Measurements from ENCODE around the gene FKBP6.
"Not testable (repeated sequence)": the region's sequence is repeated elsewhere in the genome, so short reads cannot be mapped to it uniquely, and the experiment has no call there.

The FKBP6 gene

DNA sequence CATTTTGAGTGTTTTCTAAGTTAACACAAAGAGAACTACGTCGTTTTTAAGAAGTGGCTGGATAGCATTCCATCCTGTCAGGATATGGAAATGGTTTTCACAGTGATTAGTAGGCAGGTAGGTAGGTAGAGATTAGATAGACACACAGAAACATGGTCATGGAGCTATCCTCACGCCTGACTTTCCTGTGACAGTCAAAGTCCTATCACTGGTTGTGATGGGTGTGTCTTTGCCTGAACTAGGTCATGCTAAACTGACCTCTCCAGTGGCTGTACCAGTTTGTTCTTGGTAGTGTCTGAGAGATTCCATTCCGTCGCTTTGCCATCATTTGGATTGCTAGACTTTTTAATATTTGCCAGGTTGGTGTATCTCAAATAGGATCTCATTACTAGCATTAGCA lies 28.2 kb downstream of the FKBP6 start:
- DNase-seq (ENCODE audit: low read depth, low spot score), result no peak

DNA sequence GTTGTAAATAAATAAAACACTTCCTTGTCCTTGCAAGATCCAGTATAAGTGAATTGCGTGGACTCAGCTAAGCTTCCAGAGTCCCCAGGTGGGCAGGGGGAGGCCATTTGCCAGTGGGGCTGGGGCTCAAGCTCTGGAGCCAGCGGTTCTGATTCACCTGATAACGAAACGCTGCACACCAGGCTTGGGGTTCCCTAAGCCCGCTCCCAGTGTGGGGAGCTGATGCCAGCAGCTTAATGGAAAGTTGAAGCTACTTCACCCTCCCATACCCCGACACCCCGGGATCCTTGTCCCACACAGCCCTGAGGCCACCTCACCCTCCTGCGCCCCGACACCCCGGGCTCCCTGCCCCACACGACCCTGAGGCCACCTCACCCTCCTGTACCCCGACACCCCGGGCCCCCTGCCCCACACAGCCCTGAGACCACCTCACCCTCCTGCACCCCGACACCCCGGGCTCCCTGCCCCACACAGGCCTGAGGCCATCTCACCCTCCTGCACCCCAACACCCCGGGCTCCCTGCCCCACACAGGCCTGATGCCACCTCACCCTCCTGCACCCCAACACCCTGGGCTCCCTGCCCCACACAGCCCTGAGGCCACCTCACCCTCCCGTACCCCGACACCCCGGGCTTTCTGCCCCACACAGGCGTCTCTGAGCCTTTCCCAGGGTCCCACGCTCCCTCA lies 30.8 kb downstream of the FKBP6 start:
- no peak for DNase-seq (ENCODE audit: low read depth, low spot score)

DNA sequence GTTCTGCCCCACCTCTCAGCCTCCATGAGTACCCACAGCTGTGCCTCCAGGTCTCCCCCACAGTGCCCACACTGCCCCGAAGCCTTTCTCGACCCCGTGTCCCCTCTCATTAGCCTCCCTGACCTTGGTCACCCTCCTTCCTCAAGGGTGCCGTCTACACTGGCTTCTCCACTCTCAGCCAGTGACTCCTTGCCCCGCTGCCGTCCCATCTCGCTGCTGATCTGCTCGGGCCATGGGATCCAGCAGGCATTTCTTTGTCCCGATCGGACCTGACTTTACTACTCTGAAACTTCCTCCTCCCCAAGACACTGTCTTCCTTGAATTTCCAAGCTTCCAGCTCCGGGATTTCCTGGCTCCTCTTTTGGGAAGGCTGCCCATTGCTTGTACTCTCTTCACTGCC lies 31.3 kb downstream of the FKBP6 start:
- DNase-seq (ENCODE audit: low read depth, low spot score), result no peak

DNA sequence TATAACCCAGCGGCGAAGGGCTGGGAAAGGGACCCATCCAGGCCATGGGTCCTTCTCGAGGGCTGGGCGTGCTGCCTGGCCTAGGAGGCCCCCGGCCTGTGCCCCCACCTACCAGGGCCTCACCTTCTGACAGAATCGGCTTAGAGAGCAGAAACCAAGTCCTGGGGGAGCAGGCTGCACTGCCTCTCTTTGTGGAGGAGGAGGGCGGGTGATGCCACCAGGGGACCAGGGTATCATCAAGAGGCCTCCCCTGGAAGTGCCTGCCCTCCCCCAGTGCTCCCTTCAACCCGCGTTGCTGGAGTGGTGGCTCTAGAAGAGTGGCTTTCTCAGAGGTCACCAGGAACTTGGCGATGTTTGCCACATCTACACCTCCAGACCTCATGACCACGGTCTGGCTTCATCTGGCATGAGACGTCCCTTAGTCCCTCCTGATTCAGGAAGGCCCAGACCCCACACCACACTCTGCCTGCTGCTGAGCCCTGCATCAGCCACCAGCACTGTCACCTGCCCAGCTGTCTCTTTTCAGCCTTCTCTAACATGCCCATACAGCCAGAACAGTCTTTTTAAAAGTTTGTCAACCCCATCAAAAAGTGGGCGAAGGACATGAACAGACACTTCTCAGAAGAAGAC lies 31.9 kb downstream of the FKBP6 start:
- no peak for DNase-seq (ENCODE audit: low read depth, low spot score)

DNA sequence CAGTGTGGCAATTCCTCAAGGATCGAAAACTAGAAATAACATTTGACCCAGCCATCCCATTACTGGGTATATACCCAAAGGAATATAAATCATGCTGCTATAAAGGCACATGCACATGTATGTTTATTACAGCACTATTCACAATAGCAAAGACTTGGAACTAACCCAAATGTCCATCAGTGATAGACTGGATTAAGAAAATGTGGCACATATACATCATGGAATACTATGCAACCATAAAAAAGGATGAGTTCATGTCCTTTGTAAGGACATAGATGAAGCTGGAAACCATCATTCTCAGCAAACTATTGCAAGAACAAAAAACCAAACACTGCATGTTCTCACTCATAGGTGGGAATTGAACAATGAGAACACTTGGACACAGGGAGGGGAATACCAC lies 32.6 kb downstream of the FKBP6 start:
- not testable (repeated sequence) for DNase-seq (ENCODE audit: low read depth, low spot score)

DNA sequence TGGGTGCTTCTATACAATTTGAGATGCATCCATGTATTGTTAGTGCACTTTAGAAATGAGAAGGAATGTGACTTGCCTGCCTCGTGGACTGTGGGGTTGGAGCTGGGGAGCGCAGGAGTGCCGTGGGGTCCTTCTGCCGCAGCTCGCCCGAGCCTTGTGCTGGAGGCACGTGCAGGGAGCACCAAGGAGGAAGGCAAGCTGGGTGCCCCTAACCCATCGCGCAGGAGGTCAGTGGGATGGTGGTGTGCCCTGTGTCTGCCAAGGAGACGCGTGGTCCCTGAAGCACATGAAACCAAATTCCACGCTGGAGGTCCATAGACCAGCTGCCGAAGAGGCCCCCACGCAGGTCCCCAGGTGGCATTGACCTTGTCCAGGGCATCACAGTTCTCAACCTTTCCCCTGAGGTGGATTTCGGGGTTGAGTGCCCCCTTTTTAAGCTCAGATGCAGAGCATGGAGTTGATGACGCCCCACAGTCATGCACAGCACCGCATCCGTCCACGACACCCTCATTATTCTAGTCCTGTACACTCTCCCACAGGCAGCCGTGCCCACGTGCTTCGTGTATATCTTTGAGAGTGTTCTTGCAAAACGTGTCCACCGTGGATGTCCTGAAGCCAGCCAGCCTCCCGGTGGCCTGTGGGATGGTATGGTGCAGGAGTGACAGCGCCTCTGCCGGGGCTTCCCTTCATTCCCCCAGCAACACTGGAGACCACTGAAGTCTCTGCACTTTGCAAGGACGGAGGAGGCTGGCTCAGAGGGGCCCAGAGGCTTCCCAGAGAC lies 35.5 kb downstream of the FKBP6 start:
- no peak for DNase-seq (ENCODE audit: low read depth, low spot score)

DNA sequence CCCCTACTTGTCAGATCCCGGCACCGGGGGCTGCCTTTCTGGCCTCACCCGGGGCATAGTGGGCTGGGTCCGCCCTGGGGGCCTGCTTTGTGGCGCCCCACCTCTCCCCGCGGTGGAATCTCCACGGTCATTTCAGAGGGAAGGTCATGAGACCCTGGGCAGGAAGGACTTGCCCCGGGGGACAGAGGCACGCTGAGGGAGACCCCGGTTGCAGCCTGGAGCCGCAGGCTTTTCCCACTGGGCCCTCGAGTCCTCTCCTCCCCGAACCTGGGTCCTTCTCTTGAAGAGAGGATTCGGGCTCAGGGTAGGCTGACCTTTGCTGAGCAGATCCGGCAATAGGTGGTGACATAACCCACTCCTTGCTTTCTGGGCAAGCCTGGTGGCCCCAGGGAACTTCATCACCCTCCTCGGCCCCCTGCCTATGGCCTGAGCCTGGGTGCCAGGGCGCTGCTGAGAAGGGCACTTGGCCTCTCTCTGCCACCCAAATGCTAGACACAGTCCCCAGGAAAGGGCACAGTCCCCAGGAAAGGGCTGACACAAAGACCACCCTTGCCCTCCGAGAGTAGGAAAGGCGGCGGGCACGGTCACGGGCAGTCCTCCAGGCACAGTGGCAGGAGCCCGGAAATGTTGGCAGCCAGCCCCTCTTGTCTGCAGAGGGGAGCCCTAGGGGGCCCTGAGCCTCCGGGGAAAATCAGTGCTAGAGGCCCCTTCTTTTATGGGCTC lies 36.2 kb downstream of the FKBP6 start:
- DNase-seq (ENCODE audit: low read depth, low spot score), result no peak

DNA sequence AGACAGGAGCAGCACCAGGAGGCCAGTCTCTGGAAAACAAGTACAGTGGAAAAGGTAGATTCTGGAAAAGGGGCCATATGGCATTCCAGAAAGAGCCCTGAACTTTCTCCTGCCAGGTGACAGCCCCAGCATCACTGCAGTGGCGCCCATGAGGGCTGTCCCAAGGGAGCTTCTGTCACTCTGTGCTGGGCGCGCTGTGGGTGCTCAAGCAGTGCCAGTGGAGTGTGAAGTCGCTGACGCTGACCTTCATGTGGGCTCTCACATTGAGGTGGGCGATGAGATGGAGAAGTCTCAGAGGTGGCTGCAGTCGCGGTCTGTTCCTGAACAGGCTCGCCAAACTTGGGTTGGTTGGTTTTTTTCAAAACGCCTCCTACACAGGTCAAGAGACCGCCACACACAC lies 38.2 kb downstream of the FKBP6 start:
- no peak for DNase-seq (ENCODE audit: low read depth, low spot score)

DNA sequence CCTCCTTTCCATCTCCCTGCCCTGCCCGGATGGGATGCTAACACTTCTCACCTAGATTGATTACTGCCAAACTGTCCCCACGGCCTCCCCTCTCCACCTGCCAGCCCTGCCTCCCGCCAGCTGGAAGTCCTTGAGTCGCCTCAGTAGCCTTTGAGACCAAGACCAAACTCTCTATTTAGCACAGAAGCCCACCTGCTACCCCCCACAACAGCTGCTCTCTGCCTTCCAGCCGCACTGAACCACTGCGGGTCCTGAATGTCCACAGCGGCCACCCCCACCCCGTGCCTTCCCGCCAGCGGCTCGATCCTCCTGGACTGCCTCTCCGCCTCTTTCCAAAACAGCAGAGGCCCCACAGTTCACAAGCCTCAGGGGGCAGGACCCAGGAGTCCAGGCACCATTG lies 39.0 kb downstream of the FKBP6 start:
- no peak for DNase-seq (ENCODE audit: low read depth, low spot score)

DNA sequence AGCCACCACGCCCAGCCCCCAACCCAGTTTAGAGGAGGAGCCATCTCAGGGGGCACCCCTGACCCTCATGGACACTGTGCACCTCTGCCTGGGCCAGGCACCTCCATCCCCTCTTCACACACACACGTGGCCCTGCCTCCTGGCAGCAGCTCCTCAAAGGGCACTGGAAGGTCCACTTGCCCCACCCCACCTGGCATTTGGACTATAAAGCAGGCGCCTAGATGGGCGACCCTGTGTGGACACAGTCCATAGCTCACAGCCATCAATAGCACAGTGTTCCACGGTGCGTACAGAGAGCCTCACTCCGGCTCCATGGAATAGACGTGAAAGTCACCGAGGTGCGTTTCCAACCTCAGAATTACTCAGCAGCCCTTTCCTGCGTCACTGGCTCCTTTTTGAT lies 41.0 kb downstream of the FKBP6 start:
- no peak for DNase-seq (ENCODE audit: low read depth, low spot score)

DNA sequence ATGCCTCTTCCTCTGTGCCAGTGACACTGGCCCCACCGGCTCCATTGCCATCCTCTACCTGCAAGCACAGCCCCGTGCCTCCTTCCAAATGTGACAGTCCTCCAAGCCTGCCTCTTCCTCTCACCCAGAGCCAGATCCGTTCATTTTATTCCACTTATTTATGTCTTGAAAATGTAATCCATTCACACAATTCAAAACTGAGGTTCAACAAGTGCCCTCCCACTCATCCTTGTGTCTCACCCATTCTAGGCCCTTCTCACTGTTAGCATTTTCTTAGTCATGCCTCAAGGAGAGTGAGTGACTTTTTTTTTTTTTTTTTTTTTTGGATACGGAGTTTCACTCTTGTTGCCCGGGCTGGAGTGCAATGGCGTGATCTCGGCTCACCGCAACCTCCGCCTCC lies 41.7 kb downstream of the FKBP6 start:
- DNase-seq (ENCODE audit: low read depth, low spot score), result no peak

DNA sequence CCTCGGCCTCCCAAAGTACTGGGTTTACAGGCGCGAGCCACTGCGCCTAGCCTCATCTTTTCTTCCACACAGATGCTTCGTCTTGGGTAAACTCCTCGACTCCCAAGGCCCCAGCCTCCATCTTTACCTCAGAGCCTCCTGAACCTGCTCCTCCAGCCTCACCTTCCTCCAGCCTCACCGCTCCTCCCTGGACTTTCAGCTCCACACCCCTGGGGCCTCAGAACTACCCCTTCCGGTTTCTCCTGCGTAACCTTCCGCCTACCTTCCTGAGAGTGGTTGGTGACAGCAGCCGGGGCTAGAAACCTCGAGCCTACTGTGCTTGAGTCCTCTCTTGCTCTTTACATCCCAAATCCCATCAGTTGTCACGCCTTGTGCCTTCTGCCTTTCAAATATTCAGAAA lies 45.8 kb downstream of the FKBP6 start:
- DNase-seq (ENCODE audit: low read depth, low spot score), result no peak

DNA sequence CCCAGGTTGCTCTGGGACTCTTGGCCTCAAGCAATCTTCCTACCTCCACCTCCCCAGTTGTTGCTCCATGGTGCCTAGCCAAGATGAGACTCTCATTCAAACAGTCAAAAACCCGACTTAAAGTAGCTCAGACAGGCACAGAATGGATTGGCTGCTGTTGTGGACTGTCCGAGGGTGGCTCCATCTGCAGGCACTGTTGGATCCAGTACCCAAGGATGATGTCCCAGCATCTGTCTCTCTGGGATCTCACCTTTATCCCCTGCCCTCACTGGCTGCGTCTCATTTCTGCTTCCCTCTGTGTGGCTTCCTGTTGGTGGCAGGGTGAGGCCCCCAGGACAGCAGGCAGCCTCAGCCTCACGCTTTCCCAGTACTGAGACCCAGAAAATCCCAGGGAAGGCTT lies 48.3 kb downstream of the FKBP6 start:
- DNase-seq (ENCODE audit: low read depth, low spot score), result not testable (repeated sequence)

DNA sequence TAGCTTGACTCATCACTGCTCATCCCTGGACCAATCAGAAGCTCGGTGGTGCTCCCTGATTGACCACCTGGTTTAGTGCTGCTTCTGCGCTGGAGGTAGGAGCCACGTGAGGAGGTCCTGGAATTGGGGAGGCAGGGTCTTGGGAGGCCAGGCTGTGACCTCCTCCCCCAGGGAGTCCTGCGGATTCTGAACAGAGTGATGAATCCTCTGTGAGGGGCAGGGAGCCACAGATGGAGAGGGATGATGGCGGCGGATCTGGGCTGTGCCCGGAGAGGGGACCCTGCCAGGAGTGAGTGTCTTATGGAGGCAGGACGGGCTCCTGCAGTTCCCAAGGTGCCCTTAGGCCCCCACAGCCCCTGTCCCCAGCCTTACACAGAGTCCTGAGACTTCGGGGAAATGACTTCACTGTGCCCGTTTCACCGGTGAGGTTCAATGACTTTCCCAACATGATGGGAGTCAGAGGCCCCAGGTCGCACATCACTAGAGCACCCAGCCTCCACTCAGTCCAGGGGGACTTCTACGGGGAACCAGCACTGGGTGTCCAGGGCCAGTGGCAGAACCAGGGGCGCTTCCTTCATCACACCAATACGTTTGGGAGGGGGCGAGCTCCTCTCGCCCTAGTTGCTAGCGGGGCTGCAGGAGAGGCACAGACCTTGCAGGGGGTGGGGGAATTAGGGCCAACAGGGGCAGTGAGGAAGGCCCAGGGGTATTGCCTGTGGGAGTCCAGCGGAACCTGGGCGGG lies 48.9 kb downstream of the FKBP6 start:
- no peak for DNase-seq (ENCODE audit: low read depth, low spot score)

DNA sequence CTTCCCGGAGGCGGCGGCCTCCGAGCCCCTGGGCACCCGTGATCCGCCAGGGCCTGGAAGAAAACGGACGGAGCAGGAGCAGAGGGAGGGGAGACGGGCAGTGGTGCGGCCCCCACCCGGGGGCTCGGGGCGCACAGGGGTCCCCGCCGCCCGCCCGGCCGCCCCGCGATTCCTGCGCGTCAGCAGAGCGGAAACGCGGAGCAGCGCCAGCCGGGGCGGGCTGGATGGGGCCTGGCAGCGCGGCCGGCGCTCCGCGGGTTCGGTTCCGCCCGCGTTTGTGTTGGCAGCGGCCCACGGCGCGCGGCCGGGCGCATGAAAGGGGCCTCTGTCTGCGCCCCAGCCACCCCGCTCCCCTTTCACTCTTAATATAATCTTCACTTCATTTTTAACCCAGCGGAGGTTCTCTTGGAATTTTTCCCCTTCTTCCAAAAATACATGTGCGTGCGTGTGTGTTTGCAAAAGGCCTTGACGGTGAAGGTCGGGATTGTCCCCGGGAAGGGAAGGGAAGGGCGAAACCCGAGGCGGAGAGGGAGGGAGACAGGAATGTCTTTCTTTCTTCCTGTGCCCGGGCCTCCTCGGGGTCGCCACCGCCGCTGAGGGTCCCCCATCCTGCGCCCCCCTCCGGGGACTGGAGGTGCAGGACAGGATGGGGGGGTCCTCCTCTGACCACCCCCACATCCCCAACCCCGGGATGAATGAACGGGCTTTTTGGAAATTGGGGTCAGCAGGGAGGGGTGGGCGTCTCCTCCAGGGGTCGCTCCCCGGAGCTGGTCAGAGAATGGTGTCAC lies 49.6 kb downstream of the FKBP6 start:
- DNase-seq (ENCODE audit: low read depth, low spot score), result not testable (repeated sequence)

DNA sequence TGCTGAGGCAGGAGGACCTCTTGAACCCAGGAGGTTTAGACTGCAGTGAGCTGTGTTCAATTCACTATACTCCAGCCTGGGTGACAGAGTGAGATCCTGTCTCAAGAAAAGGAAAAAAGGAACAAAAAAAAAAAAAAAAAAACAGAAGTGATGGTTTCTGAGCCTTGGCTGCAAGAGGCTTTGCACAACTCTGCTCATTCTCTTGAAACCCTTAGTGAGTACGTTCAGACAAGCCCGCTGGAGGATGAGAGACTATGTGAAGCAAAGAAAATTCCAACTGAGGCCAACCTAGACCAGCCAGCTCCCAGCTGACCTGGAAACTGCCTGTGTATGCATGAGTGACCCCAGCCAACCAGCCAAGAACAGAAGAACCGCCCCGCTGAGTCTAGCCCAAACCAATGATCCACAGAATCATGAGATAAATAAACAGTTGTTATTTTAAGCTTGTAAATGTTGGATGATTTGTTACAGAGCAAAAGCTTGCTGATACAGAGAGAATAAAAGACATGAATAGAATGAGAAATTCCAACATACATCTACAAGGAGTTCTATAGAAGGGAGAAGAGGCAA lies 55.1 kb downstream of the FKBP6 start:
- DNase-seq (ENCODE audit: low read depth, low spot score), result no peak

DNA sequence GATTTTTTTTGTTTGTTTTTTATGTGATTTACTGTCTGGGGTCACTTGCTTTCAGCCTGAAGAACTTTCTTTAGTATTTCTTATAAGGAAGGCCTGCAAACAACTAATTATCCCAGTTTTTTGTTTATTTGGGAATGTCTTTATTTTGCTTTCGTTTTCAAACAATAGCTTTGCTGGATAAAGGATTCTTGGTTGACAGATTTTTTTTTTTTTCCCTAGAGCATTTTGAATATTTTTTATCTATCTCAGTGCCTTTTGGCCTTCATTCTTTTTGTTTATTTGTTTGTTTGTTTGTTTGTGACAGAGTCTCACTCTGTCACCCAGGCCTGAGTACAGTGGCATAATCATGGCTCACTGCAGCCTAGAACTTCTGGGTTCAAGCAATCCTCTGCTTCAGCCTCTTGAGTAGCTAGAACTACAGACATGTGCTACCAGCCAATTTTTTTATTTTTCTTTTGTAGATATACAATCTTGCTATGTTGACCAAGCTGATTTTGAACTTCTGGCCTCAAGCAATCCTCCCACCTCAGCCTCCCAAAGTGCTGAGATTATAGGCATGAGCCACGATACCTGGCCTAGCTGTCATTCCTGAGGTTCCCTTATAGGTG lies 59.4 kb downstream of the FKBP6 start:
- no peak for DNase-seq (ENCODE audit: low read depth, low spot score)

DNA sequence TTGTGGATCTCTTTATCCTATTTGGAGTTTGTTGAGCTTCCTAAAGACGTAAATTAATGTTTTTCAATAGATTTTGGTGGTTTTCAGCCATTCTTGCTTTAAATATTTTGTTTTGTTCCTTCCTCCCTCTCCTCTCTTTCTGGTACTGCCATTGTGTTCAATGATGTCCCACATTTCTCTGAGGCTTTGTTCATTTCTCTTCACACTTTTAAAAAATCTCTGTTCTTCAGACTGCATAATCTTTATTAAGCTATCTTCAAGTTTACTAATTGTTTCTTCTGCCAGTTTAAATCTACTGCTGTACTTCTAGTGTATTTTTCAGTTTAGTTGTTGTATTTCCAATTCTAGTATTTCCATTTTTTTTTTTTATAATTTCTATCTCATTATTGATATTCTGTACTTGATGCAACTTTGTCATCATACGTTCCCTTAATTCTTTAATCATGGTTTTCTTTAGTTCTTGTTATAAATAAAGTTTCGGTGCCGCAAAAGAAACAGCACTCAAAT lies 60.0 kb downstream of the FKBP6 start:
- no peak for DNase-seq (ENCODE audit: low read depth, low spot score)

DNA sequence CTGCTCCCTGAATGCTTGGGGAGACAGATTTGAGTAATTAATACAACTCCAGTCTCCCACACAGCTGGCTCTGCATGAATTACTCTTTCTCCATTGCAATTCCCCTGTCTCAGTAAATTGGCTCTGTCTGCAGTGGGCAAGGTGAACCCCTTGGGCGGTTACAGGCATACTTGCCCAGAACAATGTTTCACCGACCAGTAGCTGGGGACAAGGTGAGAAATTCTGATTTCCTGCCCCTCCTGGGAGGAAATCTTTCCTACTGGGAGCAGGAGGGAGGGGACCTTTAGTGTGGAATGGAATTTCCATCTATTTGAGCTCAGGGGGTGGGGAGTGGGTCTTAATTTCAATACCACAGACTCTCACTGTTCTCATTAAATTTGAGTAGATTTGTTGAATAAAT lies 63.4 kb downstream of the FKBP6 start:
- no peak for DNase-seq (ENCODE audit: low read depth, low spot score)

DNA sequence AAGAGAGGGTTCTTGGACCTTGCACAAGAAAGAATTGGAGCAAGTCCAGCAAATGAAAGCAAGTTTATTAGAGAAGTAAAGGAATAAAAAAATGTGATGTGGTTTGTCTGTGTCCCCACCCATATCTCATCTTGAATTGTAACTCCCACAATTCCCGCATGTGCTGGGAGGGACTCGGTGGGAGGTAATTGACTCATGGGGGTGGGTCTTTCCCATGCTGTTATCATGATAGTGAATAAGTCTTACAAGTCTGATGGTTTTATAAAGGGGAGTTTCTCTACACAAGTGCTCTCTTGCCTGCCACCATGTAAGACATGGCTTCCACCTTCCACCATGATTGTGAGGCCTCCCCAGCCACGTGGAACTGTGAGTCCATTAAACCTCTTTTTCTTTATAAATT lies 66.5 kb downstream of the FKBP6 start:
- no peak for DNase-seq (ENCODE audit: low read depth, low spot score)

Data from astrocyte of the hippocampus (primary cell).